Hypothalamus (tissue), 51 donors: Measurements from ENCODE around the gene DOCK4.

ENCODE experiments used
- DNase-seq, 51 donors: peaks; one replicate each; lab custom pipeline; 2025; lab: John Stamatoyannopoulos, UW

Gene DOCK4

DNA sequence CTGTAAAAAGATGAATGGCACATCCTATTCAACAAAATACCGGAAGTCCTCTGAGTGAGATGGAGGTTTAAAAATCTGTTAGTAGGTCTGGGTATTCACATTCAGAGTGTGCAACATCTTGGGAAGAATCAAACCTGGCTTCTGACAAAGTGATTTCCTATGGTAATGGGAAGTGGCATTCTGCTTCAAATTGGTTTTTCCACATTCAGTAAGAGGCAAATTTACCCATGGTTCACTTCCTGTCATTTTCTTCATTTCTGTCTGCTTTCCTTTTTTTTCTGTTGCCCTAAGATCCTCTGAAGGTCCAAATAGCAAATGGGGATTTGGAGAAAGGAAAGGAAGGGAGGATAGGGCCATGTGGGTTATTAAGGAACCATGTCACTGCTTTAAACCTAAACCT is 218.3 kb downstream of the DOCK4 start:
- no peak for DNase-seq

DNA sequence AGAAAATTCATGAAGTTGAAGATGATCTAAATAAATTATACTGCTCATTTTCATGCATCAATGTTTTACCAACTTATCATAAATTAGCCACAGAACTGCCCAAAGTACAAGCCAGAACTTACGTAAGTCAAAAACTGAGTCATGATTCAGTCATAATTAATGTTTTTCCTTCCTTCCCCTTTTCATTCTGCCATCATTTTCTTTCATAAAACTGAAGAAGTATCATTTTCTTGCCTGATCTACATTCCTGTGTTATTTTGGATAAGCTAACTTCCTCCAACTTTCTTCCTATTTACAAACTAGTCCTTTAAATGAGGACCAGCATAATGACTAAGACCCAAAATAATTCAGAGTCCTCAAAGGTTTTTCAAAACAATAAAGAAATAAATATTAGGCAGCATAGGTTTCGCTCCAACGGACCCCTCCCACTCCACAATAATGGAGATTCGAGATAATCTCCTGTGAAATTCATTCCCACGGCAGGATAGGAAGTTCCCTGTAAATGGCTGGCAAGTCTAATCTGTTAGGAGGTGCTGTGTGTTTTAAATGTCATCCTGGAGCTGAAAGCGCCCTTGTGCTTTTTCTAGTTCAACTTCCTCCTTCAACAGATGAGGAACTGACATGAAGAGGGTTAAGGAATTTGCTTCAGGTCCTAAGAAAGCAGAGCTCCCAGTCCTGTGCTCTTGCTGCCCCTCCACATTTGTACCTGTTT is 218.9 kb downstream of the DOCK4 start:
- DNase-seq = peak in 1 of 51 donors; percentile 24

DNA sequence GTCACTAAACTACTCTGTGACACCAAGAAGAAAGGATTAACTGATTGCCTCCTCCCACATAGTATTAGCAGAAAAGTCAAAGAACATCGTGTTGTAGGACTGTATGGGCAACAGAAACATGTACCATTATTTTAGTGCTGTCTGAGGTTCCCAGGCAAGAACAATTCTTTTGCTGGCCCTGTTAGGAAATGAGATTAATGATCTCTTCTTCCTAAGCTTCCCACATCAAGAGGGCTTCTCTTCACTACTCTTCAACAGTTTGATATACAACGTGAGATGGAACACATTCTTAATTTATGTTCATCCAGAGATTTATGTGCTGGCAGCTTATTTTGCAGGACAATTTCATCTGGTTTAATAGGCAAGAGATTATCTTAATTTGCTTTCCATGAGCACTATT is 219.6 kb downstream of the DOCK4 start:
- DNase-seq = no peak

DNA sequence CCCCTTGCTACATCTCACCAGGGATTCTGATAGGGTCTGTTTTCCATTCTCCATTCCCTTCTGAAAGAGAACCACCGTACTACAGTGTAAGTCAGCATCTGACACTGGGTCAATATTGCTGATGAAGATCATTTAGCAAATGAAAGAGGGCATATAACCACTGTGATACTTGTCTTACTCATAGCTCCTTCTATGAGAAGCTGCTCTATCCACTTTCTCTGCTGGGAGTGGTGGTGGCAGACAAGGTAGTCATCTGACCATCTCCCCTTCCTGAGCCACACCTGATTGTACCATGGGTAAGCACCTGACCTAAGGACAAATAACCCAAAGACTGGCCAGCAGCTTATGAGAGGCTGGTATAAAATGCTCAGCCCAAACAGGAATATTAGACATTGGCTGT is 220.4 kb downstream of the DOCK4 start:
- no peak for DNase-seq

DNA sequence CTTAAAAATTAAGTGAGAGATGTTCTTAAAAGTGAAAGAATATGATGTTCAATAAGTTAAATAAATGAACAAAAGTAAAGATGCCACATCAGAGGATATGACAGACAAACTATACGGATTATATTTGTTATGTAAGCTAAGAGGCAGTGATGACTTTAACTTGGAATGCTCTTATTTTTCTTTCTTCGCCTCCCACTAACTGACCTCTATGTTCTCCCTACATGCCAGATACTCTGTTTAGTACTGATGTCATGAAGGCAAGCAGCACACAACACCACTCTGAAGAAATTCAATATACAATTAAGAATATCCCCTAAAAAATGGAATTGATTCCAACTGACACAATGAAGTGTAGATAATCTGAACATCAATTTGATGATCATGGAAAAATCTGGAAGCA is 223.4 kb downstream of the DOCK4 start:
- DNase-seq = no peak

DNA sequence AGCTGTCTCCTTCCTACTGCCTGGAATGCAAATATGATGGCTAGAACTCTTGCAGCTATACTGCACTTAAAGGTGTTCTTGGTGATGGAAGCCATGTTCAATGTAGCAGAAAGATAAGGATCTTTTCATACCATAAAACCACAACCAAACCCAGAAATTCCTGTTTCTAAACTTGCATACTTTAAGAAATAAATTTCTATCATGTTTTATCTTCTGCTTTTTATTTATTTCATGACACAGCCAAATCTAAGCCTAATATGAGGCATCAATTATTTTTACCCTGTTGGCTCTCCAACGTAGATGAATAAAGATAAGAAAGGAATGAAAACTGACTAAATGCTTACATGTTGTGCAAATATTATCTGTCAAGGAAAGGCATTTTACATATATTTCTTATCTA is 224.1 kb downstream of the DOCK4 start:
- no peak for DNase-seq

DNA sequence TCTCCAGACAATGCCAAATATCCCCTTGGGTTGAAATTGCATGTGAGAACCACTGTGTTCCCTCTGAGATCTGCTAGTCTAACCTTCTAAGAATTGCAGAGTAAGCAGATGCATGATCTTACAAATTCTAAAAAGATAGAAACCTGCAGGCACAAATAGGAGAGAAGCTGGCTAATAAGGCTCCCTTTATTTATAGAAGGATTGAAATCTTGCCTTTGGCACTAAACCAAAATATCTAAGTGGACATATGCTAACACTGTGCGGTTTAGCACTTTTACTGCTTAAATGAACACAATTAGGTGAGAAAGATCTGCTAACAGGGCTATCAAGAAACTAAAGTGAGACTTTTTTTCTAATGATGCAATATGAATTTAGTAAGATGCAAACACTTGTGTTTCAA is 225.5 kb downstream of the DOCK4 start:
- no peak for DNase-seq

DNA sequence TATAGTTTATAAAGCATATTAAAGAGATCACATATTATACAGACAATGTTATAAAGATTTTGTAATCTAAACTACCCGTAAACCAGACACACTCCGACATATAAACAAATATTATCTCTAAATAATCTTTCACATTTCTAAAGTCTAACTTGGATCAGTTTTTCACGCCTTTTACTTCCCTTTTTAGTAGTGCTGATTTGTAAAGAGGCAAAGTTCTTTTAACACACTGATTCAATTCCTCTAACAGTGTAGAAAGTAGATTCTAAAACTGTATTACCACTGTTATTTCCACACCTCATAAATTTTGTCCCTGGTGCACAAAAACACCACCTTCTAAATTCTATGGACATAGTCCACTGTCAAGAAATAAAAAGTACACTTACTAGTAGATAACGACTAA is 230.9 kb downstream of the DOCK4 start:
- DNase-seq = no peak

DNA sequence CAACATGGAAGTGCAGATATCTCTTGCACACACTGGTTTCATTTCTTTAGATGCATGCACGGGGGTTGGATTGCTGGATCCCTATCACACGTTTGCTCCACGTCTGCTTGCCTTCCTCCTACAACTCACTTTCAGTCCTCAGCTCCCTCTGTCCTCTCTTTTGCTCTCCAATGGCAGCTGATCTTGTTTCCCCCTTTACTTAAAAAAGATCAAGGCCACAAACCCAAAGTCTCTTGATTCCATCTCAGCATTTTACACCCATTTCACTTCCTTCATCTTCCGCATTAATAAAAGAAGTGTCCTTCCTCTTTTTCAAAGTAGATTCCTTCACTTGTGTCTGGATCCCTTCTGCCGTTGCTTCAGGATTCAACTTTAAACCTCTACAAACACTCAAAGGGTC is 245.2 kb downstream of the DOCK4 start:
- DNase-seq = peak in 1 of 51 donors; percentile 11

DNA sequence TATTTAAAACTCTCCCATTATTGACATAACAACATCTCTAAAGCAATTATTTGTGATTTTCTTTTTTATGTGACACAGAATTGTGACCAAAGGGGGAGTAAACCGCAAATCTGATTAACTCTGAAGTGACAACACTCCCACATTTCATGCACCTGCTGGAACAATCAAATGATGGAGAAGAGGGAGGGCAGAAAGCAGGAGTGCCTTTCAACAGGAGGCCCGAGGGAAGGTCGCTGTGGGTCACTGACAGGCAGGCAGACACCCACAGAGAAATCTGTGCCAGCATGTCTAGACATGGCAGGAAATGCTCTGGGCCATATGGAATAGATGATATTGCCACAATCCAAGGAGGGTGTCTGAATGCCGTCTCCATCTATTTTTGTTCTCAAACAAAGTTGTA is 247.3 kb downstream of the DOCK4 start:
- DNase-seq = peak in 12 of 51 donors; percentile 8 to 26 (median 11)

DNA sequence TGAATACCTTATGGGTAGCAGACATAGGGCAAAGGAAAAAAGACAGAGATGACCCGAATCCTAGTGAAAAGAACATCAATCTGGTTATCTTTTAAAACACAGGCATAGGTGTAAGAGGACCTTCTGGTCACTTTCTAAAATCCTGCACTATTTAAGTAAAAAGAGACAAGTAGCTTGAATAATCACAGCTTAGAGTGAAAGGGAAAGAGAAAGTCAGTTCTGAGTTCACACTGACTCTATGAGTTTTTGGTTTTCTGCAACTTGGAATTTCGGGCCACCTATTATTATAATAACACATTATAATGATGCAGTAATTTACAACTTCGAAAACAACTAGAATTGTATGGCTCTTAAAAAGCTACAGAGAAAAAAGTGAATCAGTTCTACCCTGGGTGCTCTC is 247.8 kb downstream of the DOCK4 start:
- no peak for DNase-seq

DNA sequence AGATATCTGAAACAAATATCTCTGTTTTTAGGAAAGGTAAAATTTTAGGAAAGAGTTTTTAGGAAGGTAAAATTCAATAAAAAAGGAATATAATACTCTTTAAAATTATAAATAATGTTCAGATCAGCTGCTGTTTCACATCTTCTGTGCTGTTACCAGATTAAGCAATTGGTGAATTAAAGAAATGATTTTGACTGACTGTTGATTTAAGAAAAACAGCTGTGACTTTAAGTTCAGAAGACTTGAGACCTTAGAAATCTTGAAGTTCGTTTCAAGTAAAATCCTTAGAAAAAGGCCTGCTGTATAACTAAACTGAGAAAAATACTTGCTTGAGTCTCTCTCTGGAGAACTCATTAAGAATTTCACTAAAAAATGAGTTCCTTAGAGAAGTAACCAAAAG is 250.6 kb downstream of the DOCK4 start:
- DNase-seq = no peak

DNA sequence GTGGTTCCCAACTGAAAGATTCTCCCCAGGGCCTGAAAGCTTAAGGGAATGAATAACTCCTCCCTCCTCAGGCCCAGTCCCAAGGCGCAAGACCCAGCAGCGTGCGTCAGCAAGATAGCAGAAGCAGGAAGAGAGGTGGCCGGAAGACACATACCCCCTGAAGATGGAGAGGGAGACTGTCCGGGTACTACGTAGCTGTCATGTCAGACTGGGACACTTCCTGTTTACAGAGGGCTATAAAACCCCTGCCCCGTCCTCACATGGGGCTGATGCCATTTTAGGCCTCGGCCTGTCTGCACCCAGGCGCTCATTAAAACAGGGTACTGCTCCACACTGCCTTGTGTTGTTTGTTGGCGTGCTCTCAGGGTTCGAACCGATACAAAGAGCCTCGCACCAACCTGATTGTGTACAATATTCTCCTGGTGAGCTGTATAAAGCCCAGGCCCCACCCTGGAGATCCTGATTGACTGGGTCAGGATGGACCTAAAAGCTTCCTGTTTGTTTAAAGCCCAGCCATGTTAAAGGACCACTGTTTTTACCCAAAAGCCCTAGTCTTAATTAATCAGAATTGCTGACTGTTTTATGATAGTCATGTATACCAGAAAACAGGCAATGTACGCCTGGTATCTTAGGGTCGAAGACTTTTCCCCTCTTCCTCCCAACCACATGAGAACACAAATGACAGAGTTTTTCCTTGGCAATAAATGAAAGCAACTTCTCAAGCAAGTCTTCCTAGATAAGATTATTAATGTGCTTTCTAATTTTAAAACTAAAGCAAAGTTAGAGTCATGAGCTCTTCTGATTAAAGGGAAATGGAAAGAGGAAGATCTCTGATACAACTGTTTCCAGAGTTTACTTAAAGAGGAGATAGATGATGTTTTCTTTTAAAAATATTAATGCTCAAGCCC is 251.5 kb downstream of the DOCK4 start:
- peak in 15 of 51 donors; percentile 6 to 32 (median 21) for DNase-seq

DNA sequence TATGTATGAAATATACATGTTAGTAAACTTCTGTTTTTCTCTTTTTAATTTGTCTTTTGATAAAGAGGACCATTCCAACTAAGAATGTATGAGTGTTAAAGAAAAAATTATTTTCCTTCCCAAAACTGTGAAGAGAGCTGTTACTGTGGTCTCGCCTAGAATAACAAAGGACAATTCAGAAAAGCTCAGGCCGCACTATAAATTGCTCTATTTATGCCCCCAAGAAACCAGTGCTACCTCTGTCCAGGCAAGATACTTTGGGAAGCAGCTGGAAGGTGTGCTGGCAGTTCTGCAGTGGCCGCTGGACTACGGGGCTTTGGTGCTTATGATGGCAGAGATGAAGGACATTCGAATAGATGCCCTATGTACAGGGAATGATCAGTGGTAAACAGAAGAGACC is 252.1 kb downstream of the DOCK4 start:
- no peak for DNase-seq

DNA sequence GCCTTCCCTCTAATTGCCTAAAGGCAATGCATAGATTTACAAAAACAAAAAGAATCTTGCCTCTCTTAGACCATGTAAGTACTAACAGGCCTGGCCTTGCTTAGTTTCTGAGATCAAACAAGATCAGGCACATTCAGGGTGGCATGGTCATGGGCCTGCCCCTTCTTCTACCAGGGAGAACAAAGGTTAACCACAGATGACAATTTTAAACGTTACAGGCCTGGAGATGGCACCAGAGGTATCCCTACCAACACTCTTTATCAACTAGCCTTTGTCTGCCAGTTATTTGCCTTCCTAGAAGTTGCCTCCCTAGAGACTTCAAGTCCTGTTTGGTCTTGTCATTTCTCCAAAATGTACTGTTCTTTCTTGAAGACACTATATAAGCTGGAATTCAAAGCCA is 252.6 kb downstream of the DOCK4 start:
- peak in 13 of 51 donors; percentile 4 to 41 (median 19) for DNase-seq

DNA sequence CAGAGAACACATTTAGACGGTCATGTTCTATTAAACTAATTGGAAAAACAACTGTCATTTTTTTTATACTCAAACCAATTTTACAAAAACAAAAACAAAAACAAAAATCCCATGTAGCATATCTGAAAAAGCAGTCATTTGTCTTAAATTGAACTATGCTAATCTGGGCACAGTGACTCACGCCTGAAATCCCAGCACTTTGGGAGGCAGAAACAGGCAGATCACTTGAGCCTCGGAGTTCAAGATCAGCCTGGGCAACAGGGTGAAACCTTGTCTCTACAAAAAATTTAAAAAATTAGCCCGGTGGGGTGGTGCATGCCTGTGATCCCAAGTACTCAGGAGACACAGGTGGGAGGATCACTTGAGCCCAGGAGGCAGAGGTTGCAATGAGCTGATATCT is 253.4 kb downstream of the DOCK4 start:
- no peak for DNase-seq

DNA sequence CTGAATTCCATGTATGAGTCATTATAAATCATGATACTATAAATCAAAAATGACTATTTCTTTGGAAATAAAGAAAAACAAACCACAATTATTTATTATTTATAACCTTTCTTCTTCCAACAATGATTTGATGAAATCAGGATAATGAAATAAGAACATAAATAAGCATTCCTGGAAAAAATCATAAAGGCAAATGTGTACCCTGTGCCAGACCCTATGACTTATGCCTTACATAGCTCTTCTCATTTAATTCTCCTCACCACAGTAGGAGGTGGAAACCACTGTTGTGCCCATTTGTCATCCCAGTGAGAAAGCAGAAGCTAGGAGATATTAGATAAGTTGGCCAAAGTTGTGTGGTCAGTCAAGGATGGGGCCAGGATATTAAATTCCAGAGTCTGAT is 255.1 kb downstream of the DOCK4 start:
- DNase-seq = no peak

DNA sequence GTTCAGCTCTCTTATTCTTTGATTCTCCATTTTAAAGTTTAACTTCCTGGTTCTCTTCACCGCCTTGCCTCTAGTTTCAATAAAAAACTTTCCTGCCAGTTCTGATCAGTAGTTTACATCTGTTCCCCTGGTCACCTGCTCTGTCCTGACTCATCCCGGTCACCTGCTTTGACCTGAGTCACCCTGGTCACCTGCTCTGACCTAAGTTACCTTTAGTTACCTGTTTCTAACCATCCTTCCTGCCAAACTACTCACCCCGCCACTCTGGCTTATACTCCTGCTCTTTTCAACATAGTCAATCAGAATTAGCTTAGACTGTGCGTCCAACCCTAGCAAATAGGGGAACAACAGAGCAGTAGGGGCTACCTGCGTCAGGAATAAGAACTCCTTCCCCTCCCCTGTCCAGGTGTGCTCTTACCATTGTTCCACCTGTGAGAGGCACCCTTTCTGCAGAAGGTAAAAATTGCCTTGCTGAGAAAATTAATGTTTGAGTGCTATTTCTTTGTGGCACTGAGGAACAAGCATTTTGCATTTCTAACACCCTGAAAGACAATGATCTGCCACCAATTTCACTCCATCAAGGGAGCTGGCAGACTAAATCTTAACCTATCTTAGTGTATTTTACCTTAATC is 263.6 kb downstream of the DOCK4 start:
- no peak for DNase-seq

DNA sequence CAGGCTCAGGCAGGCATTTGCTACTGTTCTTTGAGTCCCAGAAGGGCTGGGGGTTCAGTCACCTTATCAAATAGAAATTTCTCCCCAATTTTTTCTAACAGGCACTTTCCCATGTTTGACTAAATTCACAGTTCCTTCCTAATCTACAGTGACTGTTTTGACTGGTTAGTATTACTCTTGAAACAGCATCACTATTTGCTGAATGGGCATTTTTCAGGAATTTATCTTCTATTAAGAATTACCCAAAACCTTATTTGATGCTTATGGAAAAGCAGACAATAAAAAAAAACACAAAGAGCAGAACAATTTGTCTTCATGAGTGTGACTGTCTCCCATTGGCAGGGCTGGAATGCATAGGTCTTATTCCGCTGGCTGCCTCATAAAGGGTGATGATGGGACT is 269.0 kb downstream of the DOCK4 start:
- no peak for DNase-seq

DNA sequence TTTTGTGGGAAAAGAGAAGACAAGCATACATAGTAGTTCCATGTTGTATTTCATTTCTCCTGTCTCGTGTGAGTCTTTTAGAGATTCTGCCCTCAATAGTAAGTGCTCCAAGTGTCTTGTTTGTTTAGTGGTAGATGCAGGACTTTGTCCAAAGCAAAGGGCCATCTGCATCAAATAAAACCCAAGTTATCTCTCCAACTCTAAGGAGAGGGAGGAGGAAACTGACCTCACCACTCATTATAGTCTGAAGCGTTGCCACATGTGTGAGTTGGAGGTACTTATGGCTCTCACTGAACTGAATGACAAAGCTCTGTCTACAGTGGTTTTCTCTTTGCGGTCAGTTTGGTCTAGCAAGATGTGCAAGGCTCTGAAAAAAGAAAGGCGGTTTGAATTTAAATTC is 272.6 kb downstream of the DOCK4 start:
- no peak for DNase-seq

DNA sequence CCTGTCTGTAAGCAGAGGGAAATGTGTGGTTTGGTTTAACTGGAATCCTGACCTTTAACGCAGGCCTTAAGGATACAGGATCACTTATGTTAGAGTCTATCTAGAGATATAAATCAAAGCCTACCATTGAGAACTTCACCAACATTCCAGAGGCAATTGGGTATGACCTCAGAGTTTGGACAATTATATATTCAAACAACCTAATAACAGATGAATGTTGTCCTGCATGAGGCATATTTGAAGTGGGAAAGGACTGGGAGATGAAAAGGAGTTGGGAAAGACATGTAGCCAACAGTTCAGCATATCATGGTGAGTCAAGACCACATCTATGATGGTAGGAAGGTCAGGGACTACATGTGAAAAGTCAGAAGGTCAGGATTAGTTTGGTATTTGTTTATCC is 274.2 kb downstream of the DOCK4 start:
- no peak for DNase-seq
